KMS-11 (cell line): ENCODE results near the gene TOGARAM2.
"Not testable (repeated sequence)": the region's sequence is repeated elsewhere in the genome, so short reads cannot be mapped to it uniquely, and the experiment has no call there.

Experiments used
- H2AFZ ChIP-seq: fragments of 200-600 bp; sonication (generic); 2 replicates; pipeline ENCODE4 v1.6.1; 2016; ENCODE audit warnings: antibody characterized with exemption, mixed run types, low read depth
- H3K27ac ChIP-seq: fragments of 200-600 bp; sonication (generic); 2 replicates; pipeline ENCODE4 v1.6.1; 2016; ENCODE audit warnings: mild to moderate bottlenecking, mixed run types
- H3K27me3 ChIP-seq: fragments of 200-600 bp; sonication (generic); 2 replicates; pipeline ENCODE4 v1.6.1; 2017; ENCODE audit warnings: mild to moderate bottlenecking, low read depth, mixed run types, moderate library complexity; ENCODE audit not compliant: insufficient read depth
- H3K36me3 ChIP-seq: fragments of 200-600 bp; sonication (generic); 2 replicates; pipeline ENCODE4 v1.6.1; 2017; ENCODE audit warnings: mild to moderate bottlenecking, mixed run types; ENCODE audit not compliant: insufficient read depth
- H3K4me1 ChIP-seq: fragments of 200-600 bp; sonication (generic); 2 replicates; pipeline ENCODE4 v1.6.1; 2016; ENCODE audit warnings: mild to moderate bottlenecking, low read depth, mixed run types; ENCODE audit not compliant: poor library complexity, severe bottlenecking
- H3K4me2 ChIP-seq: fragments of 200-600 bp; sonication (generic); 2 replicates; pipeline ENCODE4 v1.7.0; 2016; ENCODE audit warnings: mild to moderate bottlenecking, mixed run types
- H3K4me3 ChIP-seq: fragments of 200-600 bp; sonication (generic); IDR thresholded peaks from 2 replicates; pipeline ENCODE4 v1.6.1; 2017; ENCODE audit warnings: low read depth, low read length, mixed read lengths; ENCODE audit not compliant: insufficient read depth
- H3K79me2 ChIP-seq: fragments of 200-600 bp; sonication (generic); 2 replicates; pipeline ENCODE4 v1.6.1; 2016; ENCODE audit warnings: low read depth, mixed run types; ENCODE audit not compliant: insufficient read depth
- H3K9ac ChIP-seq: fragments of 200-600 bp; sonication (generic); 2 replicates; pipeline ENCODE4 v1.6.1; 2016; ENCODE audit warnings: mild to moderate bottlenecking, mixed run types
- H4K20me1 ChIP-seq: fragments of 200-600 bp; sonication (generic); 2 replicates; pipeline ENCODE4 v1.6.1; 2016; ENCODE audit warnings: mild to moderate bottlenecking, mixed run types; ENCODE audit not compliant: insufficient read depth
- TF ChIP-seq, protein P1 (sequence below): fragments of 200-600 bp; sonication (generic); conservative IDR thresholded peaks from 2 replicates; pipeline ENCODE4 v1.6.1; 2017; ENCODE audit warnings: low read depth, mild to moderate bottlenecking, antibody characterized with exemption, low read length, moderate library complexity, mixed read lengths

The TOGARAM2 gene

DNA sequence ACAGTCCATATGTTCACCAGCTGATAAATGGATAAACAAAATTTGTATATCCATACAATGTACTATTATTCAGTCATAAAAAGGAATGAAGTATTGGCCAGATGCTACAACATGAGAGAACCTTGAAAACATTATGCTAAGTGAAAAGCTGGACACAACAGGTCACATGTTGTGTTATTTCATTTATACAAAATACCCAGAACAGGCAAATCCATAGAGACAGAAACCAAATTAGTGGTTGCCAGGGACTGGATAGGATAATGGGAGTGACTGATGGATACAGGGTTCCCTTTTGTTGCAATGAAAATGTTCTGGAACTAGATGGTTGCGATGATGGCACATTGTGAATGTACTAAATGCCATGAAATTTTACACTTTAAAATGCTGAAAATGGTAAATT is 103.5 kb downstream of the TOGARAM2 start:
- no peak overlapping the region for H3K4me3 ChIP-seq
- H4K20me1 ChIP-seq: no peaks in the 10 kb centered on the region
- TF ChIP-seq, protein P1, sequence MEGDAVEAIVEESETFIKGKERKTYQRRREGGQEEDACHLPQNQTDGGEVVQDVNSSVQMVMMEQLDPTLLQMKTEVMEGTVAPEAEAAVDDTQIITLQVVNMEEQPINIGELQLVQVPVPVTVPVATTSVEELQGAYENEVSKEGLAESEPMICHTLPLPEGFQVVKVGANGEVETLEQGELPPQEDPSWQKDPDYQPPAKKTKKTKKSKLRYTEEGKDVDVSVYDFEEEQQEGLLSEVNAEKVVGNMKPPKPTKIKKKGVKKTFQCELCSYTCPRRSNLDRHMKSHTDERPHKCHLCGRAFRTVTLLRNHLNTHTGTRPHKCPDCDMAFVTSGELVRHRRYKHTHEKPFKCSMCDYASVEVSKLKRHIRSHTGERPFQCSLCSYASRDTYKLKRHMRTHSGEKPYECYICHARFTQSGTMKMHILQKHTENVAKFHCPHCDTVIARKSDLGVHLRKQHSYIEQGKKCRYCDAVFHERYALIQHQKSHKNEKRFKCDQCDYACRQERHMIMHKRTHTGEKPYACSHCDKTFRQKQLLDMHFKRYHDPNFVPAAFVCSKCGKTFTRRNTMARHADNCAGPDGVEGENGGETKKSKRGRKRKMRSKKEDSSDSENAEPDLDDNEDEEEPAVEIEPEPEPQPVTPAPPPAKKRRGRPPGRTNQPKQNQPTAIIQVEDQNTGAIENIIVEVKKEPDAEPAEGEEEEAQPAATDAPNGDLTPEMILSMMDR: no peak
- H3K9ac ChIP-seq: no peak overlapping the region
- no peaks in the 10 kb centered on the region for H3K36me3 ChIP-seq
- no peak overlapping the region for H2AFZ ChIP-seq
- no peaks in the 10 kb centered on the region for H3K27me3 ChIP-seq
- H3K79me2 ChIP-seq: no peaks in the 10 kb centered on the region
- H3K27ac ChIP-seq: no peak overlapping the region
- no peaks in the 10 kb centered on the region for H3K4me1 ChIP-seq
- H3K4me2 ChIP-seq: no peak overlapping the region

DNA sequence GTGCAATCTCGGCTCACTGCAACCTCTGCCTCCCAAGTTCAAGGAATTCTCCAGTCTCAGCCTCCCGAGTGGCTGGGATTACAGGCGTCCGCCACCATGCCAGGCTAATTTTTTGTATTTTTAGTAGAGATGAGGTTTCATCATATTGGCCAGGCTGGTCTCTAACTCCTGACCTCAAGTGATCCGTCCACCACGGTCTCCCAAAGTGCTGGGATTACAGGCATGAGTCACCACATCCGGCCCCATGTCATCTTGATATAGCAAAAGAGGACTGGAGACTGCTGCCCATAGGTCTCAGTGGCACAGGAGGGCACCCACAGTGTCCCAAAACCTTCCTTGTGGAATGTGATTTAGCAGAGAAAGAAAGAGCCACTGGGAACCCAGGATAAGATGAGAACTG is 109.2 kb downstream of the TOGARAM2 start:
- not testable (repeated sequence) for H3K36me3 ChIP-seq

DNA sequence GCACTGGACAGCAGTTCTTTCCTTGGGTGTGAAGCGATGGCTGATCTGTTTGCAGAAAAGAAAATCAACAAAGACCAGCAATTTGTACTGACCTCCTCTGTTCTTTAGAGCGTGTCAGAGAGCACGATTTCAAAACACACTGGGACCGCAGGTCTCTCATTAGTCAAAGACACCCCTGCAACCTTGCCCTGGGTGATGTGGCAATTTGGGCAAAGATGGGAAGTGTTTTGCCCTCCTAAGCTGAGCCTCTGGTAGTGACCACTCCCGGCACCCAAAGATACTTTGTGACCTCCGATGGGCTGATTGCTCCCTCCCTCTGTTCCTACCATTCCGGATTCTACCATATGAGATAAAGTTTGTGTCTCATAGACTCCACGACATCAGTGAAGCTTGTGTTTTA is 115.9 kb downstream of the TOGARAM2 start:
- Histone ChIP-seq H3K27ac (no peak overlapping the region), H3K9ac (no peak overlapping the region), H3K4me2 (no peak overlapping the region), H3K4me1 (no peaks in the 10 kb centered on the region), H3K27me3 (no peaks in the 10 kb centered on the region), H3K36me3 (no peaks in the 10 kb centered on the region), H3K4me3 (no peak overlapping the region), H4K20me1 (no peaks in the 10 kb centered on the region), H3K79me2 (no peaks in the 10 kb centered on the region), H2AFZ (no peak overlapping the region)
- TF ChIP-seq, protein P1: no peak

More for the DNA sequence above, 109.2 kb downstream of the TOGARAM2 start:
- not testable (repeated sequence) for H3K4me1 ChIP-seq, H3K27ac ChIP-seq, H4K20me1 ChIP-seq, H3K4me2 ChIP-seq, H3K79me2 ChIP-seq, H3K4me3 ChIP-seq, H3K9ac ChIP-seq, H2AFZ ChIP-seq, H3K27me3 ChIP-seq

DNA sequence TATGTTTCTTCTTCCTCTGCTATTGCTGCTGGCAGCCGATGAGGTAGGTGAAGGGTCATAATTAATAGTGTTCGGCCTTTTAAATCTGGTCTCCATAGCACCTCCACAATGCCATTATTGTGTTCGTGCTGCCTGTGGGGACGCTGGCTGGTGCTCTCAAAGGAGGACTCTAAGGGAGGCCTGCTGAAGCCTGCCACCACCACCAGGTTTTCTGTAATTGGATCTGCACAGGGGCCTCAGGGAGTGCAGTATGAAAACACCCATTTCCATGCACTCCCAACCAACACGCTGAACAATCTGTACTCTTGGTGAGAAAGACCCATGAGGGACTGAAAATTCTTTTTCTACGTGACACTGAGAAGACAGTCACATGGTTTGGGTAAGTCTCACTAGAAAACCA is 116.5 kb downstream of the TOGARAM2 start:
- no peak overlapping the region for H2AFZ ChIP-seq
- no peak overlapping the region for H3K9ac ChIP-seq
- H3K4me1 ChIP-seq: no peaks in the 10 kb centered on the region
- TF ChIP-seq, protein P1: no peak
- no peaks in the 10 kb centered on the region for H3K27me3 ChIP-seq
- no peaks in the 10 kb centered on the region for H4K20me1 ChIP-seq
- H3K79me2 ChIP-seq: no peaks in the 10 kb centered on the region
- no peaks in the 10 kb centered on the region for H3K36me3 ChIP-seq
- no peak overlapping the region for H3K27ac ChIP-seq
- H3K4me2 ChIP-seq: no peak overlapping the region
- no peak overlapping the region for H3K4me3 ChIP-seq

DNA sequence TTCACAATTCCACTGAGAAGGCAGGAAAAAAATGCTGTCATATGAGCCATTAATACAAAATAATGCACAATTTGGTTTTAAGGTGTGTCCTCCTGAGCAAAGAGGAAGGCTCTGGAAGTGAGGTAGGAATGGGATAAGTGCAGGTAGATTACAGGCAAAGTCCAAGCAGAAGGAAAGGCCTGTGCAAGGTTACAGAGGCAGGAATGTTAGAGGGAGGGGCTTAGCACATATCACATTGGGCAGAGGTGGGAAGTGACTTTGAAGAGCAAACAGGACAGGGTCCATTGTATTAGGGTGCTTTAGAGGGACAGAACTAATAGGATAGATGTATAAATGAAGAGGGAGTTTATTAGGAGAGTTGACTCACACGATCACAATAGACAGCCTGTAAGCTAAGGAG is 119.5 kb downstream of the TOGARAM2 start:
- TF ChIP-seq, protein P1: no peak
- H3K79me2 ChIP-seq: no peaks in the 10 kb centered on the region
- no peak overlapping the region for H3K9ac ChIP-seq
- H3K4me2 ChIP-seq: no peak overlapping the region
- no peak overlapping the region for H3K4me3 ChIP-seq
- no peaks in the 10 kb centered on the region for H3K4me1 ChIP-seq
- H3K27ac ChIP-seq: no peak overlapping the region
- H3K27me3 ChIP-seq: no peaks in the 10 kb centered on the region
- no peaks in the 10 kb centered on the region for H3K36me3 ChIP-seq
- H4K20me1 ChIP-seq: no peaks in the 10 kb centered on the region
- no peak overlapping the region for H2AFZ ChIP-seq
